ENCODE data around the gene ARHGAP10. TPM values are rescaled to one million over a fixed set of nuclear protein-coding genes. Genes with fewer than 3 reads are reported as not detected.

Gene ARHGAP10
- polyA plus RNA-seq, 1 experiment = 20.2 TPM

DNA sequence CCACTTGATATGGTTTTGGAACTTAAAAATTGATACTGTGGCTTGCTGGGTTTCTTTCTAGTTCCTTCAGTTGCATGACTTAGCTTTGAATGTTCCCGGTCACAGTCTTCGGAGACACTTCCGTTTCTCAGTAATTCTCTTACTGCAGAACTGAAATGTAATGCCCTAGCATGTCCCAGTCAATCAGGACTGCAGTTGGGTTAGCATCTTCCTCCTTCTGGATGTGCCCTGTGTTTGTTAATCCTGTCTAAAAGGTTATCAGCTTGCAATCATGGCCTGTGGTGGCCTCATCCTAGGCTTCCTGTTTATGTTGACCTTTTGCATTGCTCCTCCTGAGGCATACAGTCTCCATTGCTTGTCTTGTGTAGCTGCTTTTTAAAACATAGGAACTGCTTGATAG, 275.9 kb downstream of the ARHGAP10 start:
- CTCF ChIA-PET = interaction anchor here (0.5 to 1.2 kb wide), 2 partner anchors 16 to 140 kb away, joined by 3 to 4 read pairs; no protein-coding TSS in a partner anchor
- TF ChIP-seq CTCF (IDR thresholded peaks at IDR 0.05; ENCODE audit: insufficient read depth, low read depth, low read length) = no peak
- no peak for DNase-seq (ENCODE audit: low read depth)
- no peaks in the 10 kb centered on the region; the same call in 1 of the 2 replicates for H3K36me3 ChIP-seq (ENCODE audit: control insufficient read depth, insufficient read depth, low read length)
- no peak overlapping the region for H3K4me3 ChIP-seq (ENCODE audit: low read depth, low read length)
- H3K27me3 ChIP-seq (ENCODE audit: control insufficient read depth, insufficient read depth, low read length) = no peaks in the 10 kb centered on the region
- POLR2A ChIA-PET = interaction anchor here (0.8 kb wide), 1 partner anchor 1009 kb away, joined by 3 read pairs; no protein-coding TSS in a partner anchor

DNA sequence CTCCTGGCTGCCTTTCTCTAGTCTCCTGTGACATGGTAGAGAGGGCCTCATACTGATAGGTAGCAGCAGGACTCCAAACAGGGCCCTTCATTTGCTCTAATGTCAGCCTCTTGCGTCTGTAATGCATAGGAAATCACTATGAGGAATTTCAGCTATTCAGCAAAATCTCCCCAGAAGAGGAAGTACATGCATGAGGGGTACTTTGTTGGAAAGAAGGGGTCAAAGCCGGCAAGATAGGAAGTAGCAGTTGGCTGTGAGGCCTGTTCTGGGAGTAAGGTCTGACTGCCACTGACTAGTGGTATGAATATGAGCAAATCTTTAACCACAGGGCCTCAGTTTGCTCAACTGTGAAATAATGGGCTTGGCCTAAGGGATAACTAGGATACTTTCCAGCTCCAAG, 283.2 kb downstream of the ARHGAP10 start:
- no peaks in the 10 kb centered on the region for H3K27me3 ChIP-seq (ENCODE audit: control insufficient read depth, insufficient read depth, low read length)
- no peak for DNase-seq (ENCODE audit: low read depth)
- no peak for TF ChIP-seq CTCF (IDR thresholded peaks at IDR 0.05; ENCODE audit: insufficient read depth, low read depth, low read length)
- no peaks in the 10 kb centered on the region for H3K36me3 ChIP-seq (ENCODE audit: control insufficient read depth, insufficient read depth, low read length)
- POLR2A ChIA-PET = interaction anchor here (0.6 kb wide), 1 partner anchor 15 kb away, joined by 4 read pairs; no protein-coding TSS in a partner anchor
- H3K4me3 ChIP-seq (ENCODE audit: low read depth, low read length) = no peak overlapping the region
- CTCF ChIA-PET = interaction anchor here (1.0 kb wide), 1 partner anchor 22 kb away, joined by 3 read pairs; no protein-coding TSS in a partner anchor

- Histone ChIP-seq H3K27me3 (ENCODE audit: control insufficient read depth, insufficient read depth, low read length) (no peaks in the 10 kb centered on the region), H3K4me3 (ENCODE audit: low read depth, low read length) (no peak overlapping the region), H3K36me3 (ENCODE audit: control insufficient read depth, insufficient read depth, low read length) (no peaks in the 10 kb centered on the region)
- ChIA-PET POLR2A (no interaction called here), CTCF (interaction anchor here (1.0 kb wide), 1 partner anchor 22 kb away, joined by 3 read pairs; no protein-coding TSS in a partner anchor)
- no peak for TF ChIP-seq CTCF (IDR thresholded peaks at IDR 0.05; ENCODE audit: insufficient read depth, low read depth, low read length)
- DNase-seq (ENCODE audit: low read depth) = no peak
Observed at GRCh38 chr4:148015468-148015867, 283.6 kb downstream of the ARHGAP10 start.

- H3K4me3 ChIP-seq (ENCODE audit: low read depth, low read length) = no peak overlapping the region
- ChIA-PET CTCF (interaction anchor here (1.0 kb wide), 1 partner anchor 21 kb away, joined by 3 read pairs; no protein-coding TSS in a partner anchor), POLR2A (interaction anchor here (0.7 kb wide), 1 partner anchor 31 kb away, joined by 3 read pairs; no protein-coding TSS in a partner anchor)
- TF ChIP-seq CTCF (IDR thresholded peaks at IDR 0.05; ENCODE audit: insufficient read depth, low read depth, low read length) = no peak
- H3K36me3 ChIP-seq (ENCODE audit: control insufficient read depth, insufficient read depth, low read length) = no peaks in the 10 kb centered on the region
- no peaks in the 10 kb centered on the region for H3K27me3 ChIP-seq (ENCODE audit: control insufficient read depth, insufficient read depth, low read length)
- no peak for DNase-seq (ENCODE audit: low read depth)
Observed at GRCh38 chr4:148016063-148016637, 284.3 kb downstream of the ARHGAP10 start.

DNA sequence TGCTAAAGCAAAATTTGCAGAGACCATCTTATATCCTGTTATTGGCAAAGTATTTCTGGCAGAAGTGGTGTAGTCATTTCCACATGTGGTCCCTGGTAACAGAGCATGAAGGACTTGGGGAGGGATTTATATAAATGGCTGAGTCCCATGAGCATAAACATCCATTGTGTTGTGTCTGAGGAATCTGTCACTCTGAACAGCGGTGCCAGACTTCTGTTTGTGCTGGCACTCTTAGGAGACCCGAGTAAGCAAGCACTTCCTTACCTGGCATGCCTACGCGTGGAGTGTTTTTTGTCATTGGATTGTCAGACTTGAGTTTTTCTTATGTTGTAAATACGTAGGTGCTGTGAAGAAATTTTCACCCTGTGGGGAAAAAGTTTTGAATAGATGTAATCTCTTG, 285.9 kb downstream of the ARHGAP10 start:
- POLR2A ChIA-PET = interaction anchor here (0.6 kb wide), 1 partner anchor 49 kb away, joined by 20 read pairs; no protein-coding TSS in a partner anchor
- no peak for TF ChIP-seq CTCF (IDR thresholded peaks at IDR 0.05; ENCODE audit: insufficient read depth, low read depth, low read length)
- no peak overlapping the region for H3K4me3 ChIP-seq (ENCODE audit: low read depth, low read length)
- CTCF ChIA-PET = no interaction called here
- no peaks in the 10 kb centered on the region for H3K36me3 ChIP-seq (ENCODE audit: control insufficient read depth, insufficient read depth, low read length)
- H3K27me3 ChIP-seq (ENCODE audit: control insufficient read depth, insufficient read depth, low read length) = no peaks in the 10 kb centered on the region
- no peak for DNase-seq (ENCODE audit: low read depth)

All from BJ (cell line).